ENCODE measurements around the gene CHAT.

Gene CHAT

GRCh38 chr10:49613882-49614241 lies at the start of gene CHAT:
Gene CHAT (plus strand): TSS chr10:49614037. CDS start chr10:49614190, 153 bp downstream.
- Mint-ChIP-seq H3K27me3 (peaks cover 85% of the 10 kb centered on the region), H3K4me1 (ENCODE audit: low read depth) (no peaks in the 10 kb centered on the region), H3K9me3 (no peaks in the 10 kb centered on the region), H3K27ac (no peak within 1 kb of the TSS), H3K4me3 (no peak within 1 kb of the TSS), H3K36me3 (ENCODE audit: low read depth) (no peaks in the 10 kb centered on the region)
- intact Hi-C loops (cut with micrococcal nuclease) = no loop called here

- intact Hi-C loops (cut with micrococcal nuclease) = no loop called here
- Mint-ChIP-seq H3K4me3 (no peak overlapping the region), H3K36me3 (ENCODE audit: low read depth) (no peaks in the 10 kb centered on the region), H3K4me1 (ENCODE audit: low read depth) (peaks cover 18% of the 10 kb centered on the region), H3K27me3 (peaks cover 33% of the 10 kb centered on the region), H3K27ac (no peak overlapping the region), H3K9me3 (peaks cover 10% of the 10 kb centered on the region)
These were observed 49.3 kb upstream of the CHAT start for GRCh38 chr10:49564461-49565009.

- intact Hi-C loops (cut with micrococcal nuclease) = no loop called here
- Mint-ChIP-seq H3K36me3 (ENCODE audit: low read depth) (no peaks in the 10 kb centered on the region), H3K27ac (peak overlapping the region; percentile 58), H3K4me1 (ENCODE audit: low read depth) (peaks cover 18% of the 10 kb centered on the region), H3K4me3 (no peak overlapping the region), H3K27me3 (peaks cover 27% of the 10 kb centered on the region), H3K9me3 (peaks cover 10% of the 10 kb centered on the region)
These were observed 46.0 kb upstream of the CHAT start for GRCh38 chr10:49567810-49568209.

GRCh38 chr10:49568235-49568634 lies 45.6 kb upstream of the CHAT start:
- Mint-ChIP-seq H3K4me3 (peak overlapping the region; percentile 21), H3K36me3 (ENCODE audit: low read depth) (no peaks in the 10 kb centered on the region), H3K4me1 (ENCODE audit: low read depth) (peaks cover 18% of the 10 kb centered on the region), H3K9me3 (peaks cover 10% of the 10 kb centered on the region), H3K27ac (peak overlapping the region; percentile 58), H3K27me3 (peaks cover 24% of the 10 kb centered on the region)
- intact Hi-C loops (cut with micrococcal nuclease) = no loop called here

- H3K27me3 Mint-ChIP-seq = peaks cover 24% of the 10 kb centered on the region
- intact Hi-C loops (cut with micrococcal nuclease) = no loop called here
- H3K9me3 Mint-ChIP-seq = peaks cover 10% of the 10 kb centered on the region
- H3K27ac Mint-ChIP-seq = peak overlapping the region; percentile 58
- peak overlapping the region; percentile 21 for H3K4me3 Mint-ChIP-seq
- peaks cover 18% of the 10 kb centered on the region for H3K4me1 Mint-ChIP-seq (ENCODE audit: low read depth)
- H3K36me3 Mint-ChIP-seq (ENCODE audit: low read depth) = no peaks in the 10 kb centered on the region
These were observed 44.7 kb upstream of the CHAT start for GRCh38 chr10:49569031-49569631.

- H3K4me1 Mint-ChIP-seq (ENCODE audit: low read depth) = peaks cover 18% of the 10 kb centered on the region
- H3K27ac Mint-ChIP-seq = no peak overlapping the region
- H3K36me3 Mint-ChIP-seq (ENCODE audit: low read depth) = no peaks in the 10 kb centered on the region
- H3K27me3 Mint-ChIP-seq = peaks cover 15% of the 10 kb centered on the region
- H3K4me3 Mint-ChIP-seq = no peak overlapping the region
- peaks cover 10% of the 10 kb centered on the region for H3K9me3 Mint-ChIP-seq
- intact Hi-C loops (cut with micrococcal nuclease) = no loop called here
These were observed 42.4 kb upstream of the CHAT start for GRCh38 chr10:49571388-49571787.

GRCh38 chr10:49572594-49573114 lies 41.2 kb upstream of the CHAT start:
- Mint-ChIP-seq H3K4me3 (no peak overlapping the region), H3K36me3 (ENCODE audit: low read depth) (no peaks in the 10 kb centered on the region), H3K9me3 (peaks cover 10% of the 10 kb centered on the region), H3K27ac (no peak overlapping the region), H3K27me3 (peaks cover 15% of the 10 kb centered on the region), H3K4me1 (ENCODE audit: low read depth) (peaks cover 17% of the 10 kb centered on the region)
- intact Hi-C loops (cut with micrococcal nuclease) = no loop called here

- Mint-ChIP-seq H3K4me1 (ENCODE audit: low read depth) (no peaks in the 10 kb centered on the region), H3K36me3 (ENCODE audit: low read depth) (no peaks in the 10 kb centered on the region), H3K9me3 (no peaks in the 10 kb centered on the region), H3K27me3 (peaks cover 10% of the 10 kb centered on the region), H3K27ac (no peak overlapping the region), H3K4me3 (no peak overlapping the region)
- intact Hi-C loops (cut with micrococcal nuclease) = no loop called here
These were observed 38.3 kb upstream of the CHAT start for GRCh38 chr10:49575489-49576072.

GRCh38 chr10:49577182-49577925 lies 36.5 kb upstream of the CHAT start:
- Mint-ChIP-seq H3K36me3 (ENCODE audit: low read depth) (no peaks in the 10 kb centered on the region), H3K9me3 (no peaks in the 10 kb centered on the region), H3K4me3 (no peak overlapping the region), H3K27me3 (peaks cover 6% of the 10 kb centered on the region), H3K27ac (no peak overlapping the region), H3K4me1 (ENCODE audit: low read depth) (no peaks in the 10 kb centered on the region)
- intact Hi-C loops (cut with micrococcal nuclease) = no loop called here

GRCh38 chr10:49578392-49578791 lies 35.4 kb upstream of the CHAT start:
- no peak overlapping the region for H3K4me3 Mint-ChIP-seq
- no peak overlapping the region for H3K27ac Mint-ChIP-seq
- no peaks in the 10 kb centered on the region for H3K36me3 Mint-ChIP-seq (ENCODE audit: low read depth)
- intact Hi-C loops (cut with micrococcal nuclease) = no loop called here
- H3K27me3 Mint-ChIP-seq = peaks cover 10% of the 10 kb centered on the region
- no peaks in the 10 kb centered on the region for H3K4me1 Mint-ChIP-seq (ENCODE audit: low read depth)
- no peaks in the 10 kb centered on the region for H3K9me3 Mint-ChIP-seq

GRCh38 chr10:49579621-49580020 lies 34.2 kb upstream of the CHAT start:
- intact Hi-C loops (cut with micrococcal nuclease) = no loop called here
- no peaks in the 10 kb centered on the region for H3K4me1 Mint-ChIP-seq (ENCODE audit: low read depth)
- no peaks in the 10 kb centered on the region for H3K9me3 Mint-ChIP-seq
- H3K27me3 Mint-ChIP-seq = peaks cover 13% of the 10 kb centered on the region
- no peaks in the 10 kb centered on the region for H3K36me3 Mint-ChIP-seq (ENCODE audit: low read depth)
- no peak overlapping the region for H3K27ac Mint-ChIP-seq
- no peak overlapping the region for H3K4me3 Mint-ChIP-seq

GRCh38 chr10:49585387-49585786 lies 28.4 kb upstream of the CHAT start:
- Mint-ChIP-seq H3K36me3 (ENCODE audit: low read depth) (no peaks in the 10 kb centered on the region), H3K4me1 (ENCODE audit: low read depth) (no peaks in the 10 kb centered on the region), H3K4me3 (no peak overlapping the region), H3K9me3 (peaks cover 17% of the 10 kb centered on the region), H3K27me3 (peaks cover 18% of the 10 kb centered on the region), H3K27ac (no peak overlapping the region)
- intact Hi-C loops (cut with micrococcal nuclease) = no loop called here

GRCh38 chr10:49587981-49588380 lies 25.9 kb upstream of the CHAT start:
- Mint-ChIP-seq H3K4me3 (no peak overlapping the region), H3K27ac (no peak overlapping the region), H3K36me3 (ENCODE audit: low read depth) (no peaks in the 10 kb centered on the region), H3K27me3 (peaks cover 24% of the 10 kb centered on the region), H3K9me3 (peaks cover 17% of the 10 kb centered on the region), H3K4me1 (ENCODE audit: low read depth) (peaks cover under 1% of the 10 kb centered on the region)
- intact Hi-C loops (cut with micrococcal nuclease) = no loop called here
